ENCODE data around the gene DOK5.
A peak's percentile ranks its signal among the peaks of the same experiment; 100 is the strongest.
"Not testable (repeated sequence)": the region's sequence is repeated elsewhere in the genome, so short reads cannot be mapped to it uniquely, and the experiment has no call there.

DOK5 gene

DNA sequence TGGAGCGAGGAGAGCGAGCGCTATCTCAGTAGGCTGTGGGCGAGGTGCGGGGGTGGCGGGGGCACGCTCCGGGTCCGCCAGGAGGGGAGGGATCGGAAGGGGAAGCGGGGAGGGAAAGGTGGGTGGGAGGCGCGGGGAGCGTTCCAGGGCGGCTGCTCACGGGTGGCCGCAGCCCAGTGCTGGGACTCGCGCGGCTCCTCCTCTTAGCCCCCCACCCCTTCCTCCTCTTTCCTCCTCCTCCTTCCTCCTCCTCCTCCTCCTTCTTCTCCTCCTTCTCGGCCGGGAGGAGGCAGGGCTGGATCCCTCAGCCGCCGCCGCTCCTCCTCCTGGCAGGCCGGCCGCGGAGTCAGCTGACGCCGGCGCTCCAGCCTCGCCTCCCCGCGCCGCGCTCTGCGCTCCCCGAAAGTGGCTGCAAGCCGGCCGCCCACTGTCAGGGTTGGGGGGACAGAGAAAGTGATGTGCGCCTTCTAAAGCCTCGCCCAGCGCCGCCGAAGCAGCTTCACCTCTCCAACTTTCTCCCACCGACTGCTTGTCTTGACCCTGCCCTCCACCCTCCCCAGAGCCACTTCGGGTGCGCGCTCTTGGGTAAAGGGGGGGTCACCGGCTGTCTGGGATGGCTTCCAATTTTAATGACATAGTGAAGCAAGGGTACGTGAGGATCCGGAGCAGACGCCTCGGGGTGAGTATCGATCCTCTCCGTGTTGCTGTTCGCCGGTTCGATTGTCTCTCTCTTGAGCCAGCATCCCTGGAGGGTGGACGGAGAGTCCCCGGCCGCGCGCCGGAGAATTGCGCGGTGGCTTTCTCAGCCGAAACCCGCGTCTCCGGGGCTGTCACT lies at the start of gene DOK5:
TSS of gene DOK5 (plus strand) at position 260 of the 835 bp plus-strand sequence. CDS start at position 614, 354 bp downstream.
- DNase-seq (ENCODE audit: low read depth, low spot score) = peak; percentile 82

GRCh38 chr20:54429364-54429763 lies 46.0 kb upstream of the DOK5 start:
- DNase-seq (ENCODE audit: low read depth, low spot score) = peak; percentile 2

GRCh38 chr20:54431156-54431944 lies 44.0 kb upstream of the DOK5 start:
- peak; percentile 70 for DNase-seq (ENCODE audit: low read depth, low spot score)

DNA sequence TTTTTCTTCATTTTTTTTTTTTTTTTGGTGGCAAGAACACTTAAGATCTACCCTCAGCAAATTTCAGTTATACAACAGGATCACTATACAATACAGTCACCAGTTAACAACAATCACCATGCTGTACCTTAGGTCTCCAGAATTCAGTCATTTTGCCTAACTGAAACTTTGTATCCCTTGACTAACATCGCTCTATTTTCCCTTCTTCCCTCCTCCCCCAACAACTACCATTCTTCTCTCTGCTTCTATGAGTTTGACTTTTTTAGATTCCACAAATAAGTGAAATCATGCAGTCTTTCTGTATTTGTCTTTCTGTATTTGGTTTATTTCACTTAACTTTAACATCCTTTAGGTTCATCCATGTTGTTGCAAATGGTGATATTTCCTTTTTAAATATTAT lies 42.4 kb upstream of the DOK5 start:
- DNase-seq (ENCODE audit: low read depth, low spot score) = no peak

DNA sequence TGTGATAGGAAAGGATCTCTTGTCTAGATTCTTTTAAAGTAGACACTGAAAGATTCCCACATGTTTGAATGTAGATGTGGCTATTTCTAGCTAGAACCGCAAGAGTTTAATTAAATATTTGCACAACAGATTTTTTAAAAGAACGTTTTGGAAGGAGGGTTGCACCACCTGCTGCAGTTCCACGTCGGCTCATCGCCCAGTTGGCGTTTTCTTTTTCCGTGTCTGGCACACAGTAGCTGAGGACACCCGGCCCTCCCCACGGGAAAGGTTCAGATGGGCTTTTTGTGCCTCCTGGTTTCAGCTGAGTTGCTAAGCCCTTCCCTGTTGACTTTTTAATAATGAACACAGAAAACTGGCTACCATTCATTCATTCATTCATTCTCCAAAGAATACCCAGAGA lies 41.8 kb upstream of the DOK5 start:
- DNase-seq (ENCODE audit: low read depth, low spot score) = no peak

DNA sequence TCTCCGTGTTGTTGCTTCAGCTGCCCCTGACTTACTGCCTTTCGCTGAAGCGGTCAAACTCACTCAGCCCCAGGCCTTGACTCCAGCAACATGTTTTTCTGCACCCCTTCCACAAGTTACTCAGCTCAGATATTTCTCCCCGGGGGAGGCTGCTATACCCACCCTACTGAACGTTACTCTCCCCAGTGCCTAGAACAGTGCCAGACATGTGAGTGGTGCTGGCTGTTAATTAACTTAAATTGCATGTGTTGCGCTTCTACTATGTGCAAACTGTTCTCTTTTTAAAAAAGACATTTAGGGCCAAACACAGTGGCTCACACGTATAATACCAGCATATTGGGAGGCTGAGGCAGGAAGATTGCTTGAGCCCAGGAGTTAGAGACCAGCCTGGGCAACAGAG lies 41.2 kb upstream of the DOK5 start:
- no peak for DNase-seq (ENCODE audit: low read depth, low spot score)

- DNase-seq (ENCODE audit: low read depth, low spot score) = no peak
Measured at GRCh38 chr20:54435015-54435414, 40.4 kb upstream of the DOK5 start.

DNA sequence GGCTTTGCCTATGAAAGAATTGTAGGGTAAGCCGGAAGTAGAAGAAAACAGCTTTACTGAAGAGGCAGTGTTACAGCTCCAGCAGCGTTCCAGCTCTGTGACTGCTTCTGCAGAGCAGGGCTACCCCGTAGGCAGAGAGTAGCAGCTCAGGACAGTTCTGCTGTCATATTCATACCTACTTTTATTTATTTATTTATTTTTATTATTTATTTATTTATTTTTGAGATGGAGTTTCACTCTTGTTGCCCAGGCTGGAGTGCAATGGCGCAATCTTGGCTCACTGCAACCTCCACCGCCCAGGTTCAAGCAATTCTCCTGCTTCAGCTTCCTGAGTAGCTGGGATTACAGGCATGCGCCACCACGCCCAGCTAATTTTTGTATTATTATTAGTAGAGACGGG lies 39.0 kb upstream of the DOK5 start:
- not testable (repeated sequence) for DNase-seq (ENCODE audit: low read depth, low spot score)

GRCh38 chr20:54438166-54438565 lies 37.2 kb upstream of the DOK5 start:
- no peak for DNase-seq (ENCODE audit: low read depth, low spot score)

GRCh38 chr20:54450207-54450606 lies 25.2 kb upstream of the DOK5 start:
- no peak for DNase-seq (ENCODE audit: low read depth, low spot score)

DNA sequence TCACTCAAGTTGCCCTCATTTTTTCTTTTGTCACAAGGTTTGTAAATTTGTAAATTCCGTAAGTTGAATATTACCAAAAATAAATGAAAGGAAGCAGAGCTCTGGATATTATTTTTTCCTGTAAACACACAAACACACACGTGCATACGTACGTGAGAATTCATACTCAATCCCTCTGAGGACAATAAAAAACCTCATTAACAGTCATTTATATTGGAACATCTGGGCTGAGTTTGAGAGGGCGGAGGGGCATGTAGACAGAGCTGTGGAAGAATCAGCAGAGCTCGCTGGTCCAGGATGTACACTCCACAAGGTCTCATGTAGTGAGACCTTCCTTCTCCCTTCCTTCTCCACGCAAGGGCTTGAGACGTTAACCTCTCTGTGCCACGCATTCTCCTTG lies 24.2 kb upstream of the DOK5 start:
- no peak for DNase-seq (ENCODE audit: low read depth, low spot score)

- DNase-seq (ENCODE audit: low read depth, low spot score) = no peak
Measured at GRCh38 chr20:54452277-54452676, 23.1 kb upstream of the DOK5 start.

- DNase-seq (ENCODE audit: low read depth, low spot score) = no peak
Measured at GRCh38 chr20:54454982-54455381, 20.4 kb upstream of the DOK5 start.

DNA sequence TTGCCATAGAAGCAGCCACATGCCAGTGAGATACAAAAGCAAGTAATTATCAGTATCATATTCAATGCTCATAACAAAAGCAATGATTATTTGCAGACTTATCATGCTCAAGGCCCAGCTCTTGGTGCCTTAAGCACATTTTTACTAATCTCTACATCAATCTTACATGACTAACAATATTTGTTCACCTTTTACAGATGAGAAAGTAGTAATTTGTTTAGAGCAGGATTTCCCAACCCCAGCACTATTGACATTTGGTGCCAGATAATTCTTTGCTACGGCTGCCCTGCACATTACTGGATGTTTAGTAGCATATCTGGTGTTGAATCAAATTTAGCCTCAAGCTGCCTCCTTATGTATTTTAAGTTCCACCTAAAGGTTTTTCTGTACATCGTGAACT lies 19.0 kb upstream of the DOK5 start:
- DNase-seq (ENCODE audit: low read depth, low spot score) = no peak

DNA sequence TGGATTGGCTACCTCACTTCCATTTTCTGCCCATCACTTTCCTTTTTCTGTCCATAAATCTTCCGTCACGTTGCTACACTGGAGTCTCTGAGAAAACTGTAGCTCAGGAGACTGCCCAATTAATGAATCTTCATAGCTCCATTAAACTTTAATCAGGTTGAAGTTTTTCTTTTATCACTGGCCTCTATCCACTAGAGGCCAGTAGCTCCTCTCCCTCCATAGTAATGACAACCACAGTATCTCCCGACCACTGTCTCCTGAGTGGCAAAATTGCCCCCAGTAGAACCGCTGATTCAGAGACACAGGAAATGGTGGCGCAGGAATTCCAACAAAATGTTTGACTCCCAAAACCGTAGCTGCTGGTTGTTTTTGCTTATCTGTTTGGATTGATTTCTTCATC lies 18.4 kb upstream of the DOK5 start:
- no peak for DNase-seq (ENCODE audit: low read depth, low spot score)

DNA sequence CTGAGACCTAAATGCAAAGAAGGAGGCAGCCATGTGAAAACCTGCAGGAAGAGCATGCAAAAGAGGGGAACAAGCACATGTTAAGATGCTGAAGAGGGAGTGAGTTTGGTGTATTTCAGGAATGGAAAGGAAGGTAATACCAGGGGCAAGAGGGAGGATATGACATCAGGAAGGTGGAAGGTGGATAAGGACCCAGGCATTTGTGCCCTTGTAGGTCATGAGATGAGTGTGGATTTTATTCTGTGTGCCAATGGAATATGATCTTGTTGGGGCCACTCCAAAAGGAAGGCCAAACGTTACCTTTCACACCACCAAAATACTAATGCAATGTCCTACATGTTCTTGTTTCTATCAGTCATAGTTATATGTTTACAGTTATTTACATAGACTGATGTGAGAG lies 17.2 kb upstream of the DOK5 start:
- no peak for DNase-seq (ENCODE audit: low read depth, low spot score)

DNA sequence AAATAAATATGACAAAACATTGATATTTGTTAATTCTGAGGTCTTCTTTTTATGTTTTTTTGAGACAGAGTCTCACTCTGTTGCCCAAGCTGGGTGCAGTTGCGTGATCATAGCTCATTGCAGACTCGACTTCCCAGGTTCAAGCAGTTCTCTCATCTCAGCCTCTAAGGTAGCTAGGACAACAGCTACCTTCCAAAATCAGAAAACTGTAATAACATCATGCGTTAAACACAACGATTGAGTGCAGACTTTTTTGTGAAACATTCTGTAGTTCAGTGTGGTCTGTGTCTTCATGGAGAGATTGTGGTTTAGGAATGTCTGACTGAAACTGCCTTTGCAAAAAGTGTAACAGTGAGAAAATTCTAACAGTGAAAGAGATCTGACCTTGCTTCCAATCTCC lies 16.1 kb upstream of the DOK5 start:
- no peak for DNase-seq (ENCODE audit: low read depth, low spot score)

GRCh38 chr20:54464003-54464402 lies 11.4 kb upstream of the DOK5 start:
- no peak for DNase-seq (ENCODE audit: low read depth, low spot score)

- DNase-seq (ENCODE audit: low read depth, low spot score) = no peak
Measured at GRCh38 chr20:54466127-54466526, 9.3 kb upstream of the DOK5 start.

GRCh38 chr20:54467622-54468021 lies 7.8 kb upstream of the DOK5 start:
- no peak for DNase-seq (ENCODE audit: low read depth, low spot score)

- peak; percentile 42 for DNase-seq (ENCODE audit: low read depth, low spot score)
Measured at GRCh38 chr20:54468082-54468481, 7.3 kb upstream of the DOK5 start.

- no peak for DNase-seq (ENCODE audit: low read depth, low spot score)
Measured at GRCh38 chr20:54469293-54469692, 6.1 kb upstream of the DOK5 start.

DNA sequence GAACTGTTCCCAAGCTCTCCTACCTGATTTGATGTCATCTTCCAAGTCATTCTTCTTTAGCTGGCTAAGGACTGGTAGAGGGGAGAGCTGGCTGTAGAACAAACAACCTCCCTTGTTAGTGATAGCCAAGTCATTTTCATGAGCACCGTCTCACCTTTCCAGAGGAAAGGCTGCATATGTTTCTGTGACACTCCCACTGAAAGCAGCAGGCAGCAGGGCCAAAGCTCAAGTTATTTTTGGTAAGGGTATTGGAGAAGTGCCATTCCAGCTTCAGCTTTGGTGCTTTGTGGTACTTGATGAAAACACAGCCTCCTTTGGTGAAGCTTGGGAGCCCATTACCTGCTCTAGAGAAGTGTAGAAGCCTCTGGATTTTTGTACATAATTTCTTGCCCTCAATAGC lies 5.4 kb upstream of the DOK5 start:
- no peak for DNase-seq (ENCODE audit: low read depth, low spot score)
